Erythroblast (primary cell): Measurements from ENCODE around the gene CRTAC1.

Experiments
- GATA1 ChIP-seq: IDR thresholded peaks from 2 replicates; pipeline ENCODE4 v1.6.1; 2011; ENCODE audit warnings: low read depth, mild to moderate bottlenecking, control low read depth, low read length, moderate library complexity
- POLR2A ChIP-seq: IDR thresholded peaks from 2 replicates; pipeline ENCODE4 v1.6.1; 2011; ENCODE audit warnings: mild to moderate bottlenecking, low read length

DNA sequence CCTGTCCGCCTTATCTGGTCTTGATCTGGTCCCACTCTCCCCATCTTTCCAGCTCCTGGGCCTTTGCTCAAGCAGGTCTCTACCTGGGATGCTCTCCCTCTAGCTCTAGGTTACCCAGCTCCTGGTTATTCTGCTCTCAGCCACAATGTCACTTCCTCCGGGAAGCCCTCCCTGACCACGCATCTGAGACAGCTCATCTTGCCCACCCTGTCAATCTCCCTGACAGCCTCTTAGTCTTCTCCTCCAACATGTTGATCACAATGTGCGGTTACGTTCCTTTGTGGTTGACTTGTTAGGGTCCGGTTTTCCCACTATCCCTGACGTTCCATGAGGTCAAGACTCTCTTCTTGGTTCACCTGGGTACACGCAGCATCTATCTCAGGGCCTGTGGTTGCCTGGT is 125.1 kb downstream of the CRTAC1 start:
- no peak for TF ChIP-seq POLR2A
- TF ChIP-seq GATA1 = no peak
